Esophagus muscularis mucosa (tissue), 4 donors: ENCODE results near the gene ARHGEF2. TPM values are rescaled to one million over a fixed set of nuclear protein-coding genes. Genes with fewer than 3 reads are reported as not detected.

Experiments used
- DNase-seq: peaks from one replicate; pipeline ENCODE4 v3.0.0-alpha.2; 2017; ENCODE audit errors: extremely low spot score
- H3K27ac ChIP-seq, 4 donors: fragments of 200-600 bp; sonication (generic); replicated peaks in 1 of 4; 1 replicate in 3 of 4; 2 replicates in 1 of 4; pipeline ENCODE4 v1.5.1; 2016 to 2019; ENCODE audit warnings: mild to moderate bottlenecking in 1 of 4
- H3K27me3 ChIP-seq, 4 donors: fragments of 200-600 bp; sonication (generic); one replicate each; pipeline versions ENCODE4 v1.5.1 to v1.6.0; 2016 to 2019
- H3K36me3 ChIP-seq, 4 donors: fragments of 200-600 bp; sonication (generic); one replicate each; pipeline ENCODE4 v1.5.1; 2016 to 2019
- H3K4me1 ChIP-seq, 4 donors: fragments of 200-600 bp; sonication (generic); one replicate each; pipeline ENCODE4 v1.5.1; 2016 to 2019
- H3K4me3 ChIP-seq, 4 donors: fragments of 200-600 bp; sonication (generic); 1 replicate in 2 of 4; 2 replicates in 2 of 4; pipeline ENCODE4 v1.5.1; 2016 to 2019; ENCODE audit warnings: mild to moderate bottlenecking in 4 of 4, moderate library complexity in 1 of 4
- H3K9me3 ChIP-seq, 4 donors: fragments of 200-600 bp; sonication (generic); 1 replicate in 3 of 4; 2 replicates in 1 of 4; pipeline ENCODE4 v1.5.1; 2016 to 2019
- EP300 ChIP-seq: sonication (generic); formaldehyde crosslinking; IDR thresholded peaks from one replicate; pipeline ENCODE4 v1.6.1; 2017; ENCODE audit warnings: antibody characterized with exemption
- POLR2A ChIP-seq: fragments of 450-650 bp; IDR thresholded peaks from one replicate; pipeline ENCODE4 v1.6.1; 2017; ENCODE audit warnings: antibody characterized with exemption, moderate library complexity, mild to moderate bottlenecking, low read depth
- POLR2AphosphoS5 ChIP-seq, 2 donors: sonication (generic); formaldehyde crosslinking; IDR thresholded peaks; one replicate each; pipeline ENCODE4 v1.6.1; 2017; ENCODE audit warnings: antibody characterized with exemption in 2 of 2
- WGBS: methylation state at CpG from one replicate; pipeline ENCODE4 v1.1.5; 2018; 5-methylcytosine and 5-hydroxymethylcytosine counted together
- intact Hi-C: fragments of 100-400 bp; cut with DNase I; formaldehyde crosslinking; loops from one replicate; pipeline ENCODE4 v1.15.1; 2023
- total RNA-seq, 4 donors: library from RNA; depleted of rRNA; stranded (reverse); fragments of >200 nt; gene quantifications; one replicate each; pipeline versions ENCODE4 v1.1.0 to v1.2.1, GENCODE V29; 2016
- TF ChIP-seq, protein P1 (sequence below), 3 experiments: fragments of 200-600 bp in 2 of 3; fragments of 450-650 bp in 1 of 3; sonication (generic) in 2 of 3; IDR thresholded peaks; one replicate each; pipeline ENCODE4 v1.5.1; 2017 to 2019; ENCODE audit warnings: antibody characterized with exemption in 3 of 3, mild to moderate bottlenecking in 2 of 3, moderate library complexity in 1 of 3

The ARHGEF2 gene
- total RNA-seq, 4 donors from 2014 or later: 54.0 to 130 (median 91.8) TPM

DNA sequence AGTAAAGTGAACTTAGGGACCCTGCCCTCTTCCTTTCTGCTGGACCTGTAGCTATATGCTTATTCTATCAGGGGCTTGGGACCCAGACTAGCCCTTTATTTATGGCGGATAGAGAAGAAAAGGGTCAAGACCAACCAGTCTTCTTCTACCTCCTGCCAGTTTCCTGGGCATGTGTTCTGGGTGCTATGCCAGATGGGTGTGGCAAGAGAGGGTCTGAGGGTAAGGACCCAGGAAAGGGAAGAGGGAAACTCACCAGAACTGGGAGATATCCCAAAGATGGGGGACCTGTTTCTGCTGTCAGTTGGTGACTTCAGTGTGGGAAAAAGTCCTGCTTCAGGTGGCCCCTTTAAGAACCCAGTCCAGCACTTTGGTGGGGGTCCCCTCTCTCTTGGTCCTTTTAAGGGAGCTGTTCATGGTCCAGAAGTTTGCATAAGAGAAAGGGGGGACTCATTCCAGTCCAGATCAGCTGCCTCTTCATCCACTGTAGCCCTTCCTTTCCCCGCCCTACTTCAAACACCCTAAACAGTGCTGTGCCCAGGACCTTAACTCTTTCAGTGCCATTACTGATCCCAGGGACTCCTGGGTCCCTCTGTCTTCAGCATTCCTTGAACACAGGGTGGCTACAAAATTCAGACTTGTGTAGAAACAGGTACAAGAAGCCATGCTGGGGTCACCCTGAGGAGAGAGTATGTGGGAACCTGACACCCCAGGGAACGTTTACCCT is 24.0 kb upstream of the ARHGEF2 start:
- no peak overlapping the region for H3K4me3 ChIP-seq
- H3K4me1 ChIP-seq: peaks cover 0 to 10% (median 4%) of the 10 kb centered on the region in 4 donors
- H3K27ac ChIP-seq: no peak overlapping the region
- WGBS: 68% methylated on average over 3 of the region's 3 CpGs
- no peaks in the 10 kb centered on the region for H3K9me3 ChIP-seq
- H3K27me3 ChIP-seq: no peaks in the 10 kb centered on the region
- TF ChIP-seq POLR2A: no peak
- TF ChIP-seq, protein P1, sequence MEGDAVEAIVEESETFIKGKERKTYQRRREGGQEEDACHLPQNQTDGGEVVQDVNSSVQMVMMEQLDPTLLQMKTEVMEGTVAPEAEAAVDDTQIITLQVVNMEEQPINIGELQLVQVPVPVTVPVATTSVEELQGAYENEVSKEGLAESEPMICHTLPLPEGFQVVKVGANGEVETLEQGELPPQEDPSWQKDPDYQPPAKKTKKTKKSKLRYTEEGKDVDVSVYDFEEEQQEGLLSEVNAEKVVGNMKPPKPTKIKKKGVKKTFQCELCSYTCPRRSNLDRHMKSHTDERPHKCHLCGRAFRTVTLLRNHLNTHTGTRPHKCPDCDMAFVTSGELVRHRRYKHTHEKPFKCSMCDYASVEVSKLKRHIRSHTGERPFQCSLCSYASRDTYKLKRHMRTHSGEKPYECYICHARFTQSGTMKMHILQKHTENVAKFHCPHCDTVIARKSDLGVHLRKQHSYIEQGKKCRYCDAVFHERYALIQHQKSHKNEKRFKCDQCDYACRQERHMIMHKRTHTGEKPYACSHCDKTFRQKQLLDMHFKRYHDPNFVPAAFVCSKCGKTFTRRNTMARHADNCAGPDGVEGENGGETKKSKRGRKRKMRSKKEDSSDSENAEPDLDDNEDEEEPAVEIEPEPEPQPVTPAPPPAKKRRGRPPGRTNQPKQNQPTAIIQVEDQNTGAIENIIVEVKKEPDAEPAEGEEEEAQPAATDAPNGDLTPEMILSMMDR (IDR thresholded peaks at IDR 0.05): no peak
- TF ChIP-seq POLR2AphosphoS5 (IDR thresholded peaks at IDR 0.05): no peak
- TF ChIP-seq EP300: no peak
- peaks cover 0 to 5% (median 0%) of the 10 kb centered on the region in 4 donors for H3K36me3 ChIP-seq
- DNase-seq: no peak
- intact Hi-C loops: no loop called here

DNA sequence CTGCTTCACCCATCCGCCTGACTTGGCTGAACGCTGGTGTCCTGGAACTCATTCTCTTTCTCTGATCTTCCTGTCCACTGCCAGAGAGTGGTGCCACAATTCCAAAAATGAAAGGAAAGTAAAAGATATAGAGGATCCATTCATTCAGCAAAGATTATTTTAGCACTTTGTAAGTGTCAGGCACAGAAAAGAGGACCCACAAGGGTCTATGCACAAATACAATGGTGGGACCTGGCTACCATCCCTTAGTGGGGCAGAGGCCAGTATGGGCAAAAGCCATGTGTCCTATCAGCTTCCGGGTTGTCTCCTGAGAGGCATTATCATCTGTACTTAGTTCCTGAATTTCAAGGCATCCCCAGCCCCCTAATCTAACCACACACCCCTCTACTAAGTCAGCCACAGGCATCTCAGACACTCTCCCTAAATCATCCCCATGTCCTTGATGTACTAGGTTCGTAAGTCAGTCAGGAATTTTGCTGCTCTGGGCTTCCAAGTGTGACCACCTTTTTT is 23.4 kb upstream of the ARHGEF2 start:
- Histone ChIP-seq H3K36me3 (peaks cover 0 to under 1% (median 0%) of the 10 kb centered on the region in 4 donors), H3K4me3 (no peak overlapping the region), H3K4me1 (peaks cover 0 to 10% (median 4%) of the 10 kb centered on the region in 4 donors), H3K27me3 (no peaks in the 10 kb centered on the region), H3K9me3 (no peaks in the 10 kb centered on the region), H3K27ac (no peak overlapping the region)
- intact Hi-C loops: no loop called here
- 62% methylated on average over 4 of the region's 4 CpGs for WGBS
- DNase-seq: no peak
- TF ChIP-seq, protein P1 (IDR thresholded peaks at IDR 0.05): no peak
- TF ChIP-seq POLR2AphosphoS5 (IDR thresholded peaks at IDR 0.05) (no peak), POLR2A (no peak), EP300 (no peak)

DNA sequence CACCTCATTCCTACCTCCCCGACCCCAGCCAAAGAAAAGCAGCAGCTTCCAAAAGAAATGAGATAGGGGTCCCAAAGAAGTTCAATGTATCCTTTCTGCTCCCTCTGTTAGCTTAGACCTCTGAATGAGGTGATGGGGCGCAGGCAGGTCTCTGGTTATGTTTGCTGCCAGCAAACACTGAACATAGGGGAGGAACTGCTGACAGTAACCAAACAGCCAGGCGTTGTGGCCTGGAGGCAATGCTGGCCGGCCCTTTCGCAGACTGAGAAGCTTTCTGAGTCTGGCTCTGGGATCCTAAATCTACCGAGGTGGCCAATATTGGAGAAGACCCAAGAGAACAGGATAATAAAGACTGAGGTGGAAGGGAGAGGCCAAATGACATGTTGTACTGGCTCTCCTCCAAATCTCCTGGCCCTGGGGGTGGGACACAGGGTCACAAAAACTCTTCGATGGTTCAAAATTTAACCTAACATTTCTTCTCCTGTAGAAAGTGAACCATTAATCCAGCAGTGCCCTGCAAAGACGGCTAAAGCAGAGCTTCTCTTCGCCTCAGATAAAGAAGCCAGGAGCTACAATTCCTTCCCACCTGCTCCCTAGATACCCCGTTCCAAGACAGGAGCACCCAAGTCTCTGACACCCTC is 22.8 kb upstream of the ARHGEF2 start:
- Histone ChIP-seq H3K4me3 (no peak overlapping the region), H3K4me1 (peaks cover 0 to 10% (median 6%) of the 10 kb centered on the region in 4 donors), H3K9me3 (no peaks in the 10 kb centered on the region), H3K36me3 (no peaks in the 10 kb centered on the region), H3K27ac (no peak overlapping the region), H3K27me3 (no peaks in the 10 kb centered on the region)
- 71% methylated on average over 10 of the region's 10 CpGs for WGBS
- intact Hi-C loops: no loop called here
- TF ChIP-seq, protein P1 (IDR thresholded peaks at IDR 0.05): no peak
- TF ChIP-seq POLR2A (no peak), EP300 (no peak), POLR2AphosphoS5 (IDR thresholded peaks at IDR 0.05) (no peak)
- no peak for DNase-seq

DNA sequence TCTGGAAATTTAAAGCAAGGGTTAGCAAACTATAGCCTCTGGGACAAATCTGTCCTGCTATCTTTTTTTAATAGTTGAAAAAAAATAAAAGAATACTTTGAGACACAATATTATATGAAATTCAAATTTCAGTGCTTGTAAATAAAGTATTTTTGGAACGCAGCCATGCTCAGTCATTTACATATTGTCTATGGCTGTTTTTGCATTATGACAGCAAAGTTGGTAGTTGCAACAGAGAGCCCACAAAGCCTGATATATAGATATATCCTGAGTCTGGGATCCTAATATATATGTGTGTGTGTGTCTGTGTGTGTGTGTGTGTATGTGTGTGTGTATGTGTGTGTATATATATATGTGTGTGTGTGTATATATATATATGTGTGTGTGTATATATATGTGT is 21.6 kb upstream of the ARHGEF2 start:
- TF ChIP-seq POLR2A (no peak), POLR2AphosphoS5 (IDR thresholded peaks at IDR 0.05) (no peak), EP300 (no peak)
- TF ChIP-seq, protein P1 (IDR thresholded peaks at IDR 0.05): no peak
- Histone ChIP-seq H3K9me3 (no peaks in the 10 kb centered on the region), H3K4me1 (peaks cover 0 to 10% (median 7%) of the 10 kb centered on the region in 4 donors), H3K4me3 (no peak overlapping the region), H3K36me3 (no peaks in the 10 kb centered on the region), H3K27me3 (no peaks in the 10 kb centered on the region), H3K27ac (no peak overlapping the region)
- WGBS: 84% methylated on average over 1 of the region's 1 CpG
- no peak for DNase-seq
- intact Hi-C loops: no loop called here
